ENCODE data around the gene CXorf38. TPM values are rescaled to one million over a fixed set of nuclear protein-coding genes. Genes with fewer than 3 reads are reported as not detected.

The CXorf38 gene
- total RNA-seq, 6 donors from 2014 or later, result 14.7 to 29.6 (median 20.2) TPM

- Histone ChIP-seq H3K27me3 (no peaks in the 10 kb centered on the region), H3K4me1 (peaks cover 4 to 10% (median 8%) of the 10 kb centered on the region in 4 donors), H3K27ac (peak overlapping the region in 3 of 4 donors; percentile 48 to 92 (median 90)), H3K4me3 (no peak overlapping the region), H3K36me3 (no peaks in the 10 kb centered on the region), H3K9me3 (no peaks in the 10 kb centered on the region)
- ATAC-seq (ENCODE audit: low FRiP score in 2 of 2), result no peak
- WGBS, 2 donors, result 54 to 59% methylated on average over 3 of the region's 3 CpGs
- TF ChIP-seq, protein P1, sequence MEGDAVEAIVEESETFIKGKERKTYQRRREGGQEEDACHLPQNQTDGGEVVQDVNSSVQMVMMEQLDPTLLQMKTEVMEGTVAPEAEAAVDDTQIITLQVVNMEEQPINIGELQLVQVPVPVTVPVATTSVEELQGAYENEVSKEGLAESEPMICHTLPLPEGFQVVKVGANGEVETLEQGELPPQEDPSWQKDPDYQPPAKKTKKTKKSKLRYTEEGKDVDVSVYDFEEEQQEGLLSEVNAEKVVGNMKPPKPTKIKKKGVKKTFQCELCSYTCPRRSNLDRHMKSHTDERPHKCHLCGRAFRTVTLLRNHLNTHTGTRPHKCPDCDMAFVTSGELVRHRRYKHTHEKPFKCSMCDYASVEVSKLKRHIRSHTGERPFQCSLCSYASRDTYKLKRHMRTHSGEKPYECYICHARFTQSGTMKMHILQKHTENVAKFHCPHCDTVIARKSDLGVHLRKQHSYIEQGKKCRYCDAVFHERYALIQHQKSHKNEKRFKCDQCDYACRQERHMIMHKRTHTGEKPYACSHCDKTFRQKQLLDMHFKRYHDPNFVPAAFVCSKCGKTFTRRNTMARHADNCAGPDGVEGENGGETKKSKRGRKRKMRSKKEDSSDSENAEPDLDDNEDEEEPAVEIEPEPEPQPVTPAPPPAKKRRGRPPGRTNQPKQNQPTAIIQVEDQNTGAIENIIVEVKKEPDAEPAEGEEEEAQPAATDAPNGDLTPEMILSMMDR (IDR thresholded peaks at IDR 0.05), result no peak
- TF ChIP-seq EP300 (IDR thresholded peaks at IDR 0.05) (no peak), POLR2AphosphoS5 (IDR thresholded peaks at IDR 0.05) (no peak), POLR2A (IDR thresholded peaks at IDR 0.05) (no peak)
- DNase-seq, result no peak
These were observed 68.2 kb downstream of the CXorf38 start for GRCh38 chrX:40579141-40579540.

GRCh38 chrX:40578039-40578695, 69.2 kb downstream of the CXorf38 start:
- peaks cover 4 to 10% (median 8%) of the 10 kb centered on the region in 4 donors for H3K4me1 ChIP-seq
- H3K36me3 ChIP-seq, result no peaks in the 10 kb centered on the region
- DNase-seq (no peak), ATAC-seq (ENCODE audit: low FRiP score in 2 of 2) (no peak)
- no peaks in the 10 kb centered on the region for H3K27me3 ChIP-seq
- no peaks in the 10 kb centered on the region for H3K9me3 ChIP-seq
- H3K4me3 ChIP-seq, result no peak overlapping the region
- H3K27ac ChIP-seq, result peak overlapping the region in 2 of 4 donors; percentile 52 to 90
- WGBS, 2 donors, result 49 to 65% methylated on average over 5 to 7 of the region's 7 CpGs
- TF ChIP-seq, protein P1 (IDR thresholded peaks at IDR 0.05), result no peak
- TF ChIP-seq POLR2A (IDR thresholded peaks at IDR 0.05) (no peak), POLR2AphosphoS5 (IDR thresholded peaks at IDR 0.05) (no peak), EP300 (IDR thresholded peaks at IDR 0.05) (no peak)

Other genes with a start within 250 kb of the CXorf38 start
- 100 to 1,000 TPM in 3 of 6 donors, 10 to 100 TPM in 3; 35.6 to 132 (median 98.4) TPM for gene ATP6AP2, start 66.6 kb downstream of the CXorf38 start, total RNA-seq
- gene MPC1L, start 24.1 kb downstream of the CXorf38 start, total RNA-seq, result not detected
- 10 to 100 TPM; 20.4 to 49.2 (median 37.8) TPM for gene MED14, start 88.0 kb upstream of the CXorf38 start, total RNA-seq